GM21447 (cell line): ENCODE measurements around the gene UXS1.

ENCODE experiments used
- ATAC-seq: cut with Tn5 transposase; IDR thresholded peaks from one replicate; pipeline ENCODE4 v1.9.1; 2021; ENCODE audit not compliant: unreplicated experiment

UXS1 gene

DNA sequence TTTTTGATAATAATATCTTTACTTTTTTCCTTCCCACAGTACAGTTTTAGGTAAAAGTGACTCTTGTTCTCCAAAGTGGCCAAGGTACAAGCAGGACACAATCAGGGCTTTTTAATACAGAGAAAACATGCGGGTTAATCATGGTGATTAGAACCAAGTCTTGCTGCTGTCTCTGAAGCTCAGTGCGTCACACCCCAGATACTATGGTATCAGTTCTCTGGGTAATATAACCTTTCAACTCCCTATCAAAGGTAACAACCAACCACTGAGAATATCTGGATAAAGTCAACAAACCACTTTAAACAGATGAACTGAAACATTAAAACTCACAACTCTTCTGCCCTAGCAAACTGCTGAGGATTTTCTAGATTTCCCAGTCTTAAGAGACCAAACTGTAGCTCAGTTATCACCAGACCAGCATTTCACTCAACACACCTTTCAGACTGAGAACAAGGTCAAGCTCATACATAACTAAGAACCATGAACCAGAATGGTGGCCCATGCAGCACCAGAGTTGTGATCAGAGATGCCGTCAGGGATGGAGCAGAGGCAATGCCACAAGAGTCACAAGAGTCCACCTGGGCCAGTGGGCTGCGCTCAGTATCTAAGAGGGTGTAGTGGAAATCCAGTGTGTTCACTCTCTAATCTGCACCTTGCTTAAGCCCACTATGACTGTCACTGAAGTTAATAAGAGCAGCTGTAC is 103.0 kb downstream of the UXS1 start:
- no peak for ATAC-seq

DNA sequence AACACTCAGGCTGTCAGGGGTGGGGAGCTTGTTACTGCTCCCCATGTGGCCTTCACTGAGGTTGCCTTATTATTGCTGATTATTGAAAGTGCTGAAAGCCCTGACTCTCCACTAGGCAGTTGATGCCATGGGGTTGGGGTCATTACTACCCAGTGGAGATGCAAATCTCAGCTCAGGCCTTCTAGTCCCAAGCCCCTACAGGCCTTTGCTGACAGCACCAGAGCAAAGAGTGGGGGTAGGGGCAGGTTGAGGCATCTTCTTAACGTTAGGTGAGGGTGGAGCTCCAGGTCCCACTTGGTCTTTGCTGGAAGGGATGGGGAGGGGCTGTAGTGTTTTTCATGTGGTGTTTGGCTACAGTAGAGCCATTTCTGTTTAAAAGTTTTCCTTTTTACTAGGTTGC is 104.5 kb downstream of the UXS1 start:
- no peak for ATAC-seq

DNA sequence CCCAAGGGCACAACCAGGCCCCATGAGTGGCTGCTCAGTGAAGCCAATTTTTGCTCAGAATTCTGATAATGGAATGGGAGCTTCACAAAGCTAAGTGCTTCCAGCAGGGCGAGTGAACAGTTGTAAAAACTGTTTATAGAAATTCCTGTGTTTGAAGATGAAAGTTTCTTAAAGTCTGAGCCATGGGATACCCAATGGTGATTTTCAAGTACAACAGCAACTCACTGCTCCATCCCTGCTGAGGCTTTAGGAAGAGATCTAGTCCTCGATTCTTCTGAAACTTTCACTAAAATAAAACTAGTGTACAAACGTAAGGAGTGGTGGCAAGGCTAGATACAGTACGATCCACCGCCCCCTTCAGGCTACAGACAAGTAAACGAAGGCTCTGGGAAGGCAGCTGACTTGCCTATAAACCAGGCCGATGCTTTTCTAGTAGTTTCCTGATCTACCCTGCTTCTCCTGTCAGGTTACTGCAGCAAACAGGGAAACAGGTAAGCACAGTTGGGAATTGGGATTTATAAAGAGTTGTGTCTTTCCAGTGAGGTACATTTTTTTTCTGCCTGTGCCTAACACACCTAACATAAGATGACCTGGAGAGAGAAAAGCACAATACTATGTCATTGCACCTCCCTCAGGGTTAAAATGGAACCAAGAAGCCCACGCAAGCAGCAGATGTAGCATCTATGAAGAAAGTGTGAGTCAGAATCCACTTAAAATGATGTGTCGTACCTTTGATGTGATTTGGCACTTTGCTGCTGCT is 108.7 kb downstream of the UXS1 start:
- ATAC-seq, result no peak

DNA sequence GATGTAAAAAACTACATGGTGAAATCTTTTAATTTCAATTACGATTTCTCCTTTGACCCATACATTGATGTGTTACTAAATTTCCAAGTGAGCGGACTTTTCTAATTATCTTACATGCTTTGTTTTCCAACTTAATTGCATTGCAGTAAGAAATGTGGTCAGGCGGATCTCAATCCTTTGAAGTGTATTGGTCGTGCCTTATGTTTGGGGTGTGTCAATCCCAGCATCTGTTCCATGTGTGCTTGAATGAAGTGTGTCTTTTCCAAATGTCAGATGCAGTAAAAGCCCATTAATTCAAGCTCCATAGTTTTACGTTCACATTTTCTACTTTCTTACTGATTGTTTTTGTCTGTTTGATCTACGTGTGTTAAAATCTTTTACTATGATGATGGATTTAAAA is 113.1 kb downstream of the UXS1 start:
- ATAC-seq, result no peak

DNA sequence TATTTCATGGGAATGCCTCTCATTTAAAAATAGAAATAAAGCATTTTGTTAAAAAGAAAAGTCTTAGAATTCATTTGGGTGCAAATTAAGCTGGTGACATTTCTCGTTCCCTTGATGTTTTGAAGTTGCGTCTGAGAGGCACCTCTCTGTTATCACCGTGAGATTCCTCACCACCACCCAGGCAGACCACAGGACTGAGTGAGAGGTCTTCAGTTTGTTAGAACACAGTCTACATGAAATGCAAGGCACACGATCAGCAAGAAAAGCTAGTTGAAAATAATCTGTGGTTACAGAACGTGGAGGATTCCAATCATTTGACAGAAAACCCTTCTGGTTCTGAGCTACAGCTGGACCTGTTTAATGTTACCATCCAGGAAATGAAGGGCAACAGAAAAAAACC is 116.0 kb downstream of the UXS1 start:
- ATAC-seq, result no peak

DNA sequence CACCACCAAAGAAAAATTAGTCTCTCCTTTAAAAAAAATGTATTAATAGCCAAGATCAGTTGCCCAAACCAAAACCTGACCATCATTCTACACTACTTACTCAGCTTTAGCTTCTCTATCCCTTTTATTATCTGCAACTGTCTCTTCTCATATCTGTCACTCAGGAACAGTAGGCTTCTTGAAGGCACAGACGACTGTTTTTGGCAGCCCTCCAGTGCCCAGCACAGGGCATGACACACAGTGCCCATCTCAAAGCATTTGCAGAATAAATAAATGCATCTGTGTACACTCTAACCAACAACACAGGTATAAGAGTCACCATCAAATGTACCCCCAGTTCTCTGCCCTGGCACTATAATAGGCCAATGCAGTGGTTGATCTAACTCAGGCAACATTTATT is 117.2 kb downstream of the UXS1 start:
- ATAC-seq, result no peak

DNA sequence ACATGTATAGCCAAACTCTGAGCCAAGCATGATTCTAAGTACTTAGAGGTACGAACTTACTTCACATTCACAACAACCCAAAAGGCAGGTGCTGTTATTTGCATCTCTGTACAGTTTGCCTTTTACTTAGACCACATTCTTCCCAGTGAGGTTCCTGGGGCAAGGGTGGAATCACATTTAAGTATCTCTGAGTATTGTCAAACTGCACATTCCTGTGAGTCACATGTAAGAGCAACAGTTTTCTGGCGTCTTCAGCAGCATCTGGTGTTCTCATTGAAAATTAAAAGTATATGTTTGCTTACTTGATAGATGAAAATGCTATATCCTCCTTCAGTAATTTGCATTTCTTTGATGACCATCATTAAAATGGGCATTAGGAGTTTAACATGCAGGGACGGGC is 119.1 kb downstream of the UXS1 start:
- no peak for ATAC-seq

DNA sequence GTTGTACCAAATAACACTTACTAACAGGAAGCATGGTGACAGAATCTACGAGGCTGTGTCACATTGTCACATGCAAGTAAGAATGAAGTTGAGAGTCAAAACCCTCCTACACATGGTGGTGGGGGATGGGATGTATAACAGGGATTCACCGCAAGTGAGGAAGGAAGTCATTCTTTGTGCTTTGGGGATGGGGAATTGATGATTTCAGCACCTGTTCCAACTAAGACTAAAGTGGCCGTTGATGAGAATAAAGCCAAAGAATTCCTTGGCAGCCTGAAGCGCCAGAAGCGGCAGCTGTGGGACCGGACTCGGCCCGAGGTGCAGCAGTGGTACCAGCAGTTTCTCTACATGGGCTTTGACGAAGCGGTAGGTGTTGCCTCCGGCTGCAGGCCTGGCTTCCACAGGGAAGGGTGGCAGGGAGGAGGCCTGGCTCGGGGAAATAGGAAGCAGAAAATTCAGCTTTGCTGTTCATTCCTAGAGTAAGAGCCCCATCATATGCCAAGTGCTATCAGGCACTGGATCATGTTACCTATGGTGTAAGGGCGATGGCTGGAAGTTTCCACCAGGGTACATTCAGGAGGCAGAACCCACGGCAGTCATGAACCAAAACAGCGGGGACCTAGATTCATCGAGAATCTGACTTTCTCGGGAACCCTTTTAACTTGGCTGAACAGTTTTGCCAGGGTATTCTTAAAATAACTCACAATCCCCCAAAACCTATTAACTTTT is 120.3 kb downstream of the UXS1 start:
- ATAC-seq, result no peak

DNA sequence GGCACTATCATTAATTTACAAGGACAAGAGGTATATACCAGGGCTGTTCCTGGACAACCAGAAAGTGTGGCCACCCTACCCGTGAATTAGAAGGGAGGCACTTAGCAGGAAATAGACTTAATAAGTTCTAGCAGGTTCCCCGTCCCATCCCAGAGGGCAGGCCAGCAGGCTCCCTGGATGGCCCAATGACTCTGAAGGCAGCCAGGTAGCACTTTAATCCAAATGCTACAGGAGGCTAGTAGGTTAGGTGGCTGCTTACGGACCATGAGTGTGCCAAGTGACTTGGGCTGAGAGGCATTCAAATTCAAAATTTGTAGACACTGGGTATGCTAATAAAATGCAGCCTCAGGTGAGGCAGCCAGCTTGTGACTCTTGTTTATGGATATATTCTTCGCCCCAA is 123.9 kb downstream of the UXS1 start:
- no peak for ATAC-seq

DNA sequence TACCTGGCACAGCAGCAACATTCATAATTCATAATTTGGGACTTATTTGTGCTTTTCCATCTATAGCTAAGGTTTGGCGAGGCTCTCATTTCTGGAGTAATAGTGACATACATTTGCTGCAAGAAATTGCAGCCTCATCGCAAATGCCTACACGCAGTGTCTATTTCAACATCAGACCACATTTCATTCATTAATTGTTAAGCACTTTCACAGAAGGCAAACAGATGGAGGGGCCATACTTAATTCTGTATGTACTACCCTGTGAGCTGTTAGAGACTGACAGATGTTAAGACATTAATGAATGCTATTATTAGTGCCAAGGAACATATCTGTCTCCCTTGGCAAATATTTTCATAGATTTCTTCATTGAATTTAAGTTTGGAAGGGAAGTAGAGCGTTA is 125.7 kb downstream of the UXS1 start:
- no peak for ATAC-seq

DNA sequence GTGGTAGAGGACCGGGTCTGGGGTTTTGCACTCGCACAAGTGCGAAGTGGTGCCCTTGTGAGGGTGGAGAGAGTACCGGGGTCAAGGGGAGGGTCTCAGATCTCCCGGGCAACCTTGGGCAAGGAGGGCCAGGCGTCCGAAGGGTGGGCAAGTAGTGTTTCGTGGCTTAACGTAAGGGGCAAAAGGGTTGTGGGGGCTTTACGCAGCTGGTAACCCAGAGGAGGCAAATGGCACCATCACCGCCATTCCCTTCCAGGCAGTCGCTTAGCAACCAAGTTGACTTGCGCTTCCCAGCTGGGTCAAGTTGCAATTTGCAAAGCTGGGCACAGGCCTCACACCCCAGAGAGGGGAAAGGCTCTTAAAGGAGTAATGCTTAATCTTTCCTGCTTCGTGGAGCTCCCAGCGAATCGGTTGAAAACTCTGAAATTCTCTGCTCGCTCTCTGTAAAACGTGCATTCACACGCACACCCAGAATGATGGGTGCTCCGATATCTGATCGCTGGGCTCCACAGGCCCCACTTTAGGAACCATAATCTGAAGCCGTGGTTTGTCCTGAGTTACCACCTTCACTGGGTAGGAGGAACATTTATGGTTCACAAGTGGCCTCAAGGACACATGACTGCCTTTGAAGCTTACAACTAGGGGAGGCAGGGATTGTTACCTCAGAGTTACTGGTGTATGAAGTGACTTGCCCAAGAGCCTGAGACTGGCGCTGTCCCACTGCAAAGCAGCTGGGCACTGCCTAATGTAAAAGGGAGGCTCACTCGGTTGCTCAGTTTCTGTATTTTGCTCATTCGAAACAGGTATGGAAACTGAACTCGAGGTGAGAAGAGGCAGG is 127.9 kb downstream of the UXS1 start:
- ATAC-seq, result no peak

DNA sequence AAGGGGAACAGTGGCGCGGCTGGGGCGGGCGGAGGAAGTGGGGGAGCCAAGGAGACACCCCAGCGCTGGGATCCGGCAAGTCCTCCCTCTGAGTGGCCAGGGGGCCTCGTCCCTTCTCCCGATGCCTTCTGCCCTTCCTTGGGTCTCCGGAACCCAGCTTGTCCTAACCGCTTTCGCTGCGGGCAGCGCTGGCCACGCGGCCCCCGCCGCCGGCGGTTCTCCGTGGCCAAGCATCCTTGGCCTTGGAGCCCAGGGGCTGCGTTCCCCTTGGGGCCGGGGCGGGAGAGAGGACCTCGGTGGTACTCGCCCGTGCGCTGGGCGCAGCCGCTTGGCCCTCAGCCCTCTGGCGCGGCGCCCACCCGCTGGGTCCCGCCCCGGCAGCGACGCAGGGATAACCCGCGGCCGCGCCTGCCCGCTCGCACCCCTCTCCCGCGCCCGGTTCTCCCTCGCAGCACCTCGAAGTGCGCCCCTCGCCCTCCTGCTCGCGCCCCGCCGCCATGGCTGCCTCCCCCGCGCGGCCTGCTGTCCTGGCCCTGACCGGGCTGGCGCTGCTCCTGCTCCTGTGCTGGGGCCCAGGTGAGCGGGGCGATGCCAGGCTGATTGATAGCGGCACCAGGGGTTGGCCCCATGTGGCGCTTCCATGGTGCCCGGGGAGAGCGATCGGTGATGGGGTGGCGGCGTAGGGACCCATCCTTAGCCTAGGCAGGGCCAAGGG is 128.7 kb downstream of the UXS1 start:
- no peak for ATAC-seq

DNA sequence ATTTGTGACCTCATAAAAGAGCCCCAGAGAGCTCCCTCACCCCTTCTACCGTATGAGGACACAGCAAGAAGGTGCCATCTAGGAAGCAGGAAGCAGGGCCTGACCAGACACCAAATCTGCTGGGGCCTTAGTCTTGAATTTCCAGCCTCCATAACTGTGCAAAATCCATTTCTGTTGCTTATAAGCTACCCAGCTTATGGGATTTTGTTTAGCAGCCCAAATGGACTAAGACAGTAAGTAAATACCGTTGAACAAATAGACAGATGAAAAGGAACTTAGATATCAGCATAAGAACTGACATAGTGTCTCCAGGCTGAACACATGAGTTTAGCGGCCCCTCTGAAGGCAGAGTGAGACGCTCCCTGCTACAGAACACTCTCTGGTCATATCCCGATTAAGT is 130.9 kb downstream of the UXS1 start:
- ATAC-seq, result no peak

DNA sequence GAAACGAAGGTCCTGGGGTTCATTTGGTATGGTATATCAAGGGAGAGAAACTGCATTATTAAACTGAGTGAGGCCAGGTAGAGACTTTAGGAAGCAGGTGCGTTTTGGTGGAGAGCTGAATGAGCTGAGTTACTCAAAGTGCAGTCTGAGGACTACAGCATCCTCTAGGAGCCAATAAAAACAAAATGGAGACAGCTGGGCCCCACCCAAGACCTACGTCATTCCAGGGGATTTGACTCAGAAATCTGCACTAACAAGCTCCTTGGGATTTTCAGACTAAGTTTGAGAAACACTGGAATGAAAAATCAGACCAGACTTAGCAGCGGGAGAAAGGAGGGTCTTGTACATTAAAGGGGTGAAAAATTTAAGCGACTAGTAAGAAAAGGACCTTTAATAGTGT is 131.5 kb downstream of the UXS1 start:
- ATAC-seq, result no peak

DNA sequence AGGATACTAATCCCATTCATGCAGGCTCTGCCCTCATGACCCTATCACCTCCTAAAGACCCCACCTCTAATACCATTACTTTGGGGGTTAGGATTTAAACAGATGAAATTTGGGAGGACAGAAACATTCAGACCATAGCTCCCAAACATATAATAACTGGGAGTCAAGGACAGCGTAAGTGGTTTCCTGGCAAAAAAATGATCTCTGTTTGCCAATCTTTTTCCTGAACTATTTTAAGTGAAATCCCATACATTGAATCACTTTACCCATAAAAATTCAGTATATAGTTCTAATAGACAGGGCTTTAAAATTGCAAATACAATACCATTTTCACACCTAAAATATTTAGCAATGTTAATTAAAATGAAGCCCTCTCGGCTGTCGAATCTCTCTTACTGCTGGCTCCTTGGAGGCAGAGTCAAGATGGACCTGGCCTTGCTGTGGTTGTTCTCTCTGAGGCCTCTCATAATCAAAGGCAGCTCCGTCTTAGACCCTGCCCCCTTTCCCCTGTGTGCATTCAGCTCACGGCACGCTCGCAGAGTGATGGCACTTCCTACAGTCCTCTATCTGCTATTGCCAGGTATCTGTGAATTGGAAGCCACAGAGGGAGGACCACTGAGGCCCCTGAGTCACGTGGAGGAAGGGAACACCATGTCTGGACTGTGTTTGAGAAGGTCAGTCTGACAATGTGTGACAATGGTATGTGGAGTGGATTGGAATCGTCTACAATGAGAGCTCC is 132.3 kb downstream of the UXS1 start:
- ATAC-seq, result no peak

DNA sequence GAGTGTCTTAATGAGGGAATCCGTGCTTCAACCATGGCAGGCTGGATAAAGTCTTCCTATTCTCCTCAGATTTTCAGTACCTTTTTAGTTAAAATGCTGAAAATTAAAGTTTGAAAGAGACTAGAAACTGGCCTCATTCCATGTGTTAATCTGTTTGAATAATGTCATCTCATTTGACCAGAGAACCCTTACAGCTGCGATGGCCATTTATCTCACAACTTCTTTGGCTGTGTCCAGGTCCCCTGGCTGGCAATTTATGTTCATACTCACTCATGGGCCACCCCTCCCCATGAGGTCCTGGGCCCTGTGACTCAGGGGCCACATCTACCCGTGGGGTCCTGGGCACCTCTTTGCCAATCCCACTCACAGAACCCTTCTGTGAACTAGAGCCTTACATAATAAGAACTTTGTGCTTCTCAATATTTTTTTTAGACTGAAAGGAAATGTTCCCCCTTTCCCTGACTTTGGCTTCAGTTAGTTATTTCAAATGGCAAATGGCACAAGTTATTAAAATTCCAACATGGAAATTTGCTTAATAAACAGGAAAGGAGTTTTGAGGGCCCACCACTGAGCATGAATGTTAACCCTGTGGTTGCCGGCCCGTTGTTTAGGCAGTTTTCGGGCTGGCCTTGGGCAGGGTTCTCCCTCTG is 134.6 kb downstream of the UXS1 start:
- no peak for ATAC-seq

DNA sequence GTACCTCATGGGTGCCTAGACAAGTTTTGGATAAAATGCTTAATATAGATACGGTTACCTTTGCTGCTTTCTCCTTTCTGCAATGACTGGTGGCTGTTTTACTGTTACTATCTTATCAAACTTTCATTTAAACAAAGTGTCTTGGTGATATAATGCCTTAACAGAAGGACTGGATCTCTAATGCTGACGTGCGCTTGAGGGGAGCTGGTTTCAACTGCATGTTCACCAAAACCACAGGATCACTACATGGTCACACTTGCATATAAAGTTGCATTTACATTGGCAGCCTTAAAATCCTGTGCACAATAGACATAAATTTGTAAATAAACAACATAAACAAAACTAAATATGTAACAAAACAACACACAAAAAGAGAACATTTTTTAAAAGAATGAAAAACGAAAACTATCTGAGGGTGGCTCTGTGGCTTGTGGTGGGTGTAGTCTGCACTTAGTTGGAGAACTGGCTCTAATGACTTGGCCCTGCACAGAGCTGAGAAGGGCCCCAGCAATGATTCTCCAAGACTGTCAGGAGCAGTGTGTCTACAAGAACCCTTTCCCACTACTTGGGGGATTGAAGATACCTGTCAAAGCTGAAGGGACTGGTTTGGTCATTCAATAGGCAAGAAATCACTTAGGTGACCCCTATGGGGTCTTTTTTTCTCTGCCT is 135.5 kb downstream of the UXS1 start:
- no peak for ATAC-seq

DNA sequence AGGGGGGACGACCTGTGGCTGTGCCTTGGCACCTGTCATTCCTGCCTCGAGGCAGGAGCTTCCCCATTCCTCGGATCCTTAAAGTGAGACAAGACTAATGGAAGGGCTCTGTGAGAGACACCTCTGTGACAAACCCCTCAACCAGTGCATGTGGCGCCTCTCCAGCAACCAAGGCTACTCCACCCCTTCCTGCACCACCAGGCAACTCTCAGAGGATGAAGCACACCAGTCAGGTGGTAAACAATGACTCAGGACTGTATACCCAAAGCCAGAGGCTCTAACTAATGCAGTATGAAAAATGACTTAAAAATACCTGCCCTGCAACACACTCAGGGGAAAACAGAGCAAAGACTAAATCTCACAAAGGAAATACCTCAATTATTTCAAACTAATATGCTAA is 136.9 kb downstream of the UXS1 start:
- no peak for ATAC-seq
